B cell (primary cell): ENCODE measurements around the gene BOK. TPM values are rescaled to one million over a fixed set of nuclear protein-coding genes. Genes with fewer than 3 reads are reported as not detected.

Source experiments
- ATAC-seq: fragments of 200-7000 bp; cut with Tn5 transposase; one replicate; pipeline ENCODE4 v1.10.0; 2021; ENCODE audit warnings: low read depth, mild to moderate bottlenecking, moderate number of reproducible peaks, moderate library complexity
- CTCF ChIA-PET: fragments of 350-600 bp; sonication (Branson Sonifier 250); formaldehyde crosslinking; loops from one replicate; lab custom pipeline; 2021; ENCODE audit warnings: antibody characterized with exemption, inconsistent platforms; lab: Charles Lee
- POLR2A ChIA-PET: fragments of 350-600 bp; sonication (Branson Sonifier 250); formaldehyde crosslinking; loops from one replicate; lab custom pipeline; 2021; ENCODE audit warnings: antibody characterized with exemption; lab: Charles Lee
- DNase-seq: peaks from one replicate; pipeline ENCODE4 v3.0.0; 2013
- H2AFZ ChIP-seq: 2 replicates; pipeline ENCODE4 v1.6.1; 2012; ENCODE audit warnings: mild to moderate bottlenecking, low read depth, low read length; ENCODE audit not compliant: insufficient read depth, poor library complexity, severe bottlenecking
- H3K27ac ChIP-seq, 2 donors: 1 replicate in 1 of 2; 2 replicates in 1 of 2; pipeline ENCODE4 v1.5.1; 2012 to 2013; ENCODE audit warnings: low read length in 2 of 2, mild to moderate bottlenecking in 2 of 2, moderate library complexity in 1 of 2
- H3K27me3 ChIP-seq, 4 experiments: fragments of 200-600 bp in 1 of 4; sonication (generic) in 1 of 4; replicated peaks in 1 of 4; 1 replicate in 2 of 4; 2 replicates in 2 of 4; pipeline versions ENCODE4 v1.6.1 to v1.7.0; 2013 to 2016; ENCODE audit warnings: low read length in 3 of 4, mild to moderate bottlenecking in 2 of 4, mixed read lengths in 1 of 4, moderate library complexity in 1 of 4; ENCODE audit not compliant: insufficient read depth in 4 of 4, control insufficient read depth in 3 of 4; ENCODE audit errors: control extremely low read depth in 1 of 4
- H3K36me3 ChIP-seq, 2 experiments: replicated peaks in 1 of 2; 1 replicate in 1 of 2; 2 replicates in 1 of 2; pipeline versions ENCODE4 v1.6.1 to v1.7.1; 2013; ENCODE audit warnings: low read length in 1 of 2; ENCODE audit not compliant: insufficient read depth in 2 of 2, control insufficient read depth in 1 of 2; ENCODE audit errors: control extremely low read depth in 1 of 2, extremely low read depth in 1 of 2
- H3K4me1 ChIP-seq, 2 donors: fragments of 200-600 bp in 1 of 2; sonication (generic) in 1 of 2; 1 replicate in 1 of 2; 2 replicates in 1 of 2; pipeline versions ENCODE4 v1.5.1 to v1.6.1; 2013 to 2017; ENCODE audit warnings: low read length in 2 of 2; ENCODE audit not compliant: control insufficient read depth in 2 of 2, insufficient read depth in 2 of 2
- H3K4me2 ChIP-seq: replicated peaks from 2 replicates; pipeline ENCODE3; 2012; ENCODE audit warnings: mild to moderate bottlenecking, low read depth, low read length; ENCODE audit not compliant: poor library complexity, severe bottlenecking
- H3K4me3 ChIP-seq, 5 experiments: fragments of 200-600 bp in 1 of 5; sonication (generic) in 1 of 5; 1 replicate in 3 of 5; 2 replicates in 2 of 5; pipeline versions ENCODE4 v1.5.1 to v1.7.0; 2011 to 2016; ENCODE audit warnings: low read length in 4 of 5, mild to moderate bottlenecking in 4 of 5, low read depth in 2 of 5, control low read depth in 1 of 5, moderate library complexity in 1 of 5; ENCODE audit not compliant: insufficient read depth in 1 of 5; ENCODE audit errors: control extremely low read depth in 1 of 5, extremely low read depth in 1 of 5
- H3K79me2 ChIP-seq: fragments of 200-600 bp; sonication (generic); one replicate; pipeline ENCODE4 v1.6.0; 2016; ENCODE audit warnings: low read length; ENCODE audit not compliant: control insufficient read depth, insufficient read depth
- H3K9ac ChIP-seq: fragments of 200-600 bp; sonication (generic); 2 replicates; pipeline ENCODE4 v1.6.1; 2017; ENCODE audit warnings: mild to moderate bottlenecking, low read length, moderate library complexity
- H3K9me3 ChIP-seq, 3 donors: one replicate each; pipeline versions ENCODE4 v1.6.1 to v1.7.1; 2013; ENCODE audit warnings: low read length in 2 of 3; ENCODE audit not compliant: control insufficient read depth in 2 of 3, insufficient read depth in 1 of 3; ENCODE audit errors: control extremely low read depth in 1 of 3
- H4K20me1 ChIP-seq: 2 replicates; pipeline ENCODE4 v1.6.0; 2012; ENCODE audit warnings: mild to moderate bottlenecking, low read length; ENCODE audit not compliant: insufficient read depth, control insufficient read depth, poor library complexity, severe bottlenecking
- H3K27ac Mint-ChIP-seq: one replicate; pipeline ENCODE4 v1.8.0; 2021; ENCODE audit warnings: mixed read lengths
- H3K27me3 Mint-ChIP-seq: one replicate; pipeline ENCODE4 v1.8.0; 2021; ENCODE audit warnings: mixed read lengths
- H3K4me1 Mint-ChIP-seq: one replicate; pipeline ENCODE4 v1.8.0; 2021; ENCODE audit warnings: mixed read lengths
- H3K4me3 Mint-ChIP-seq: one replicate; pipeline ENCODE4 v1.8.0; 2021; ENCODE audit warnings: mixed read lengths
- H3K9me3 Mint-ChIP-seq: one replicate; pipeline ENCODE4 v1.8.0; 2022; ENCODE audit warnings: mixed read lengths; ENCODE audit not compliant: insufficient read depth
- EZH2 ChIP-seq: IDR thresholded peaks from 2 replicates; pipeline ENCODE4 v1.6.1; 2012; ENCODE audit warnings: borderline replicate concordance, low read depth, mild to moderate bottlenecking, moderate library complexity, low read length; ENCODE audit not compliant: insufficient read depth, poor library complexity, severe bottlenecking
- WGBS: methylation state at CpG from one replicate; pipeline ENCODE4 v1.1.5; 2013; ENCODE audit warnings: missing lambda C conversion rate; ENCODE audit not compliant: insufficient coverage; 5-methylcytosine and 5-hydroxymethylcytosine counted together
- intact Hi-C: fragments of 100-400 bp; cut with micrococcal nuclease; formaldehyde crosslinking; loops from one replicate; pipeline ENCODE4 v1.10.0; 2022
- polyA plus RNA-seq: library from polyadenylated mRNA; depleted of rRNA; stranded (reverse); fragments of >200 nt; gene quantifications from 2 replicates; pipeline ENCODE4 v1.2.3, GENCODE V29; 2012
- total RNA-seq, 2 donors: library from RNA; stranded (reverse); fragments of 120-200 nt in 1 of 2; gene quantifications; 1 replicate in 1 of 2; 2 replicates in 1 of 2; pipeline versions ENCODE4 v1.2.3 to v1.2.4, GENCODE V29; 2013 to 2022
- TF ChIP-seq, protein P1 (sequence below): fragments of 200-600 bp; IDR thresholded peaks from one replicate; pipeline ENCODE4 v1.8.0; 2022; ENCODE audit warnings: antibody characterized with exemption, mild to moderate bottlenecking

The BOK gene
- total and polyA plus RNA-seq, 2 donors (not counting 1 experiment from before 2014, with no cell fraction given): 0.10 to 0.22 TPM

DNA sequence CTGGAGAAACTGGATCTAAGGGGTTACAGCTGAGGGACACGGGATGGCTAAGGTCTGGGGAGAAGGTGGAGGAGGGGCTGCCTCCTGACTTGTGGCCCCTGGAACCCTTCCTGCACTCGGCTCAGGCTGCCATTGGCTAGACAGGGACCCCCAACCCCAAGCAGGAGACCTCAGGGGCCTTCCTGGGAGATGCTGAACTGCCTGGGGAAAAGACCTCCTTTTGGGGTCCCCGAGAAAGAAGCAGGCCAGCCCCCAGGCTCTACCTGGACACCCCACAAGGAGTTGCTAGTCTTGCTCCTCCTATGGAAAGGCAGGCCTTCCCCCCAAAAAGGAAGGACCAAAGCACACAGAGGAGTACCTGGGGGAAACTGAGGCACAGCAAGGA is 10.1 kb upstream of the BOK start:
- no peak overlapping the region for H3K4me3 ChIP-seq
- ATAC-seq (no peak), DNase-seq (no peak)
- H3K9ac ChIP-seq: no peak overlapping the region
- no peak overlapping the region for H3K4me3 Mint-ChIP-seq
- no peaks in the 10 kb centered on the region for H4K20me1 ChIP-seq
- H2AFZ ChIP-seq: no peak overlapping the region
- H3K27ac Mint-ChIP-seq: no peak overlapping the region
- WGBS: 95% methylated on average over 3 of the region's 3 CpGs
- no peak for TF ChIP-seq EZH2
- H3K36me3 ChIP-seq: no peaks in the 10 kb centered on the region
- H3K27me3 ChIP-seq: peaks cover 0 to 43% (median 6%) of the 10 kb centered on the region in 4 experiments
- intact Hi-C loops: no loop called here
- H3K27me3 Mint-ChIP-seq: peaks cover 28% of the 10 kb centered on the region
- H3K4me2 ChIP-seq: no peak overlapping the region
- H3K79me2 ChIP-seq: no peaks in the 10 kb centered on the region
- no peak overlapping the region for H3K27ac ChIP-seq
- H3K9me3 Mint-ChIP-seq: no peaks in the 10 kb centered on the region
- CTCF ChIA-PET: no interaction called here
- H3K4me1 Mint-ChIP-seq: no peaks in the 10 kb centered on the region
- peaks cover 0 to 1% (median 0%) of the 10 kb centered on the region in 3 donors for H3K9me3 ChIP-seq
- POLR2A ChIA-PET: no interaction called here
- H3K4me1 ChIP-seq: no peaks in the 10 kb centered on the region

DNA sequence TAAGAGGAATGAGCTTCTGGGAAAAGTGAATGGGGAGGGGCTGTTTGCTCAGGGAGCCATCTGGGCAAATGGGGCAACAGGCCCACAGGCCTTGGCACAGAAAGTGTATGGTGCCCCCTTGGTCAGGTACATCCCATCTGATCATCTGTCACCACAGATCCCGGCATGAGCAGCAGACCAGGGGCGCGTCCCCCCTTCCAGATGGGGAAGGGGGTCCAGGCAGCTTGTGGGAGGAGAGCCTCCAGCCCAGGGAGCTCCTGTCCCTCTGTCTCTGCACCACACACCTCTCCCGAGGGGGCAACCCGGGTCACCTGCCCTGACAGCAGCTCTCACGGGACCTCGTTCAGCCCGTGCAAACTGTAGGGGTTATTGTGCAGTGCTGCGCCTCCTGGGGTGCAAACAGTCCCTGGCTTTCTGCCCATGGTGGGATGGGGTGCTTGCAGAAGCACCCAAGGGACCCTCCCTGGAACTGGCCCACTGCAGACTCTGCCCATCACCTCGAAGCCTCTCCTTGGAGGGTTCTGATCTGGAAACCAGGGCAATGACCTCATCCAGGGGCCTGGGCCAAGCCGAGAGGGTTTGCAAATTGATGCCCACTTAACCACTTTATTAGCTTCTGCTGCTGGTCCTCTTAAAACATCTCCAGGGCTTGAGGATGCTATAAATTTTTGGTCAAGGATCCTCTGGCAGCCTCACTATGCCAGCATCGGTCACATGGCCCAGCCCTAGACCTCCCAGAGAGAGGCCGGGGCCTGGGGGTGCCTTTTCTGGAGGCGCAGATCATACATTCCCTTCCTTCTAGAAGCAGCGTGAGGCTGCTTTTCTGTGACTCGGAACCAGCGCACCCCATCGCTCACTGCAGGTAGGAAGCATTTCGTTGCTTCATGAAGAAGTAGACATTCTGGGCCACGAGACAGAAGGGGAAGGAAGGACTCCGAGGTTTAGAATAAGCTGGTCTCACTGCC is 7.6 kb upstream of the BOK start:
- no peaks in the 10 kb centered on the region for H4K20me1 ChIP-seq
- intact Hi-C loops: no loop called here
- no peak overlapping the region for H2AFZ ChIP-seq
- Mint-ChIP-seq H3K27me3 (peaks cover 38% of the 10 kb centered on the region), H3K4me1 (no peaks in the 10 kb centered on the region), H3K4me3 (no peak overlapping the region), H3K9me3 (no peaks in the 10 kb centered on the region), H3K27ac (no peak overlapping the region)
- ATAC-seq (no peak), DNase-seq (no peak)
- peaks cover 0 to 39% (median 3%) of the 10 kb centered on the region in 4 experiments for H3K27me3 ChIP-seq
- ChIA-PET POLR2A (no interaction called here), CTCF (no interaction called here)
- no peak overlapping the region for H3K27ac ChIP-seq
- no peak overlapping the region for H3K4me3 ChIP-seq
- TF ChIP-seq EZH2: no peak
- TF ChIP-seq, protein P1, sequence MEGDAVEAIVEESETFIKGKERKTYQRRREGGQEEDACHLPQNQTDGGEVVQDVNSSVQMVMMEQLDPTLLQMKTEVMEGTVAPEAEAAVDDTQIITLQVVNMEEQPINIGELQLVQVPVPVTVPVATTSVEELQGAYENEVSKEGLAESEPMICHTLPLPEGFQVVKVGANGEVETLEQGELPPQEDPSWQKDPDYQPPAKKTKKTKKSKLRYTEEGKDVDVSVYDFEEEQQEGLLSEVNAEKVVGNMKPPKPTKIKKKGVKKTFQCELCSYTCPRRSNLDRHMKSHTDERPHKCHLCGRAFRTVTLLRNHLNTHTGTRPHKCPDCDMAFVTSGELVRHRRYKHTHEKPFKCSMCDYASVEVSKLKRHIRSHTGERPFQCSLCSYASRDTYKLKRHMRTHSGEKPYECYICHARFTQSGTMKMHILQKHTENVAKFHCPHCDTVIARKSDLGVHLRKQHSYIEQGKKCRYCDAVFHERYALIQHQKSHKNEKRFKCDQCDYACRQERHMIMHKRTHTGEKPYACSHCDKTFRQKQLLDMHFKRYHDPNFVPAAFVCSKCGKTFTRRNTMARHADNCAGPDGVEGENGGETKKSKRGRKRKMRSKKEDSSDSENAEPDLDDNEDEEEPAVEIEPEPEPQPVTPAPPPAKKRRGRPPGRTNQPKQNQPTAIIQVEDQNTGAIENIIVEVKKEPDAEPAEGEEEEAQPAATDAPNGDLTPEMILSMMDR: no peak
- WGBS: 62% methylated on average over 17 of the region's 21 CpGs
- no peaks in the 10 kb centered on the region for H3K36me3 ChIP-seq
- H3K9me3 ChIP-seq: peaks cover 0 to 13% (median 2%) of the 10 kb centered on the region in 3 donors
- no peak overlapping the region for H3K4me2 ChIP-seq
- no peaks in the 10 kb centered on the region for H3K4me1 ChIP-seq
- no peak overlapping the region for H3K9ac ChIP-seq
- no peaks in the 10 kb centered on the region for H3K79me2 ChIP-seq
